BJ (cell line): ENCODE results near the gene TP73. TPM values are rescaled to one million over a fixed set of nuclear protein-coding genes. Genes with fewer than 3 reads are reported as not detected.

Experiments used
- CTCF ChIA-PET: fragments of 350-600 bp; formaldehyde crosslinking; extraction: SDS; loops from one replicate; lab custom pipeline; 2021; ENCODE audit warnings: antibody characterized with exemption, inconsistent platforms; lab: Yijun Ruan, JAX
- POLR2A ChIA-PET: fragments of 300-600 bp; sonication (Branson Sonifier 250); formaldehyde crosslinking; extraction: SDS; loops from one replicate; lab custom pipeline; 2021; ENCODE audit warnings: antibody characterized with exemption; lab: Charles Lee
- DNase-seq: peaks from one replicate; pipeline ENCODE4 v3.0.0-alpha.2; 2011; ENCODE audit warnings: low read depth
- H3K27me3 ChIP-seq: 2 replicates; pipeline ENCODE4 v1.6.0; 2011; ENCODE audit warnings: low read length; ENCODE audit not compliant: control insufficient read depth, insufficient read depth
- H3K36me3 ChIP-seq: 2 replicates; pipeline ENCODE4 v1.5.1; 2011; ENCODE audit warnings: low read length; ENCODE audit not compliant: control insufficient read depth, insufficient read depth
- H3K4me3 ChIP-seq: 2 replicates; pipeline ENCODE4 v1.5.1; 2011; ENCODE audit warnings: low read depth, mild to moderate bottlenecking, control low read depth, low read length
- polyA plus RNA-seq: library from polyadenylated mRNA; depleted of rRNA; stranded (reverse); fragments of >200 nt; gene quantifications from 2 replicates; pipeline ENCODE4 v1.2.3, GENCODE V29; 2011
- TF ChIP-seq, protein P1 (sequence below): IDR thresholded peaks from 2 replicates; pipeline ENCODE4 v1.5.1; 2011; ENCODE audit warnings: low read depth, mild to moderate bottlenecking, control low read depth, inconsistent platforms, low read length, moderate library complexity; ENCODE audit not compliant: insufficient read depth

The TP73 gene
- polyA plus RNA-seq, 1 experiment: not detected

DNA sequence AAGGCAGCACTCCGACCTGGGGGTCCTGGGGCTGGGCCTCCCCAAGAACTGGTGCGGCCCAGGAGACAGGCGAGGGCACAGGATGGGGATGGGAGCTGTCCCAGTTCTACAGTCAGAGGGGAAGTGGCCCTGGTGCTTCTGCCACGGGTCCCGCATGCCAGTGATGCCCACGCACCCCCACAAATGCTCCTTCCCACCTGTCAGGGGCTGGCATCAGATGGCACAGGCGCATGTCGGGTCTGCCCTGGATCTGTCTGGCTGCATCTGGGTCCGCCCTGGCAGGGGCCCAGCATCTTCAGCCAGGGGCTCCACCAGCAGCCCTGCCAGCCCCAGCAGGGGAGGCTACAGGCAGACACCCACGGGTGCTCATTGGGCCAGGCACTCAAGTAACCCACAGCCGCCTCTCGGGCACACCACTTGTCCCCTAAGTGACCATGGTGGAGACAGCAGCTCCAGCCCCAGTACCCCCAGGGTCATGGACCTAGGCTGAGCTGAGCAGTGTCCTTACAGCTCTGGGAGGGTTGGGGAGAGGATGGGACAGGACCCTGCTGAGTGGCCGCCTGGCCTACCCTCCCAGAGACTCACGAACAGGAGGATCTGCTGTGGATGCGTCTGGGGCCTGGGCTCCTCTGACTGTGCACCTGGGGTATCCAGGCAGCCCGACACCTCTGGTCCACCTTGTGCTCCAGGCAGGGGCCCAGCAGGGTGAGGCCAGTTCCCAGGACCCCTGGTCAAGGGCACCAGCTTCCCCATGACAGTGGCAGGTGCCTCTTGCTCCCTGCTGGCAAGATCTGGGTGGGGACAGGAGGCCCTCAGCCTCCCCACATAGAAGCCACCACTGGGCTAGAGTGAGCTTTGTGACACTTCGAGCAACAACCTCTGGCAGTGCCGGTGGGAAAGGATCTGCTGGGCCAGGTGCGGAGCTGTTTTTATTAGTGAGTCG, 125.6 kb downstream of the TP73 start:
- TF ChIP-seq, protein P1, sequence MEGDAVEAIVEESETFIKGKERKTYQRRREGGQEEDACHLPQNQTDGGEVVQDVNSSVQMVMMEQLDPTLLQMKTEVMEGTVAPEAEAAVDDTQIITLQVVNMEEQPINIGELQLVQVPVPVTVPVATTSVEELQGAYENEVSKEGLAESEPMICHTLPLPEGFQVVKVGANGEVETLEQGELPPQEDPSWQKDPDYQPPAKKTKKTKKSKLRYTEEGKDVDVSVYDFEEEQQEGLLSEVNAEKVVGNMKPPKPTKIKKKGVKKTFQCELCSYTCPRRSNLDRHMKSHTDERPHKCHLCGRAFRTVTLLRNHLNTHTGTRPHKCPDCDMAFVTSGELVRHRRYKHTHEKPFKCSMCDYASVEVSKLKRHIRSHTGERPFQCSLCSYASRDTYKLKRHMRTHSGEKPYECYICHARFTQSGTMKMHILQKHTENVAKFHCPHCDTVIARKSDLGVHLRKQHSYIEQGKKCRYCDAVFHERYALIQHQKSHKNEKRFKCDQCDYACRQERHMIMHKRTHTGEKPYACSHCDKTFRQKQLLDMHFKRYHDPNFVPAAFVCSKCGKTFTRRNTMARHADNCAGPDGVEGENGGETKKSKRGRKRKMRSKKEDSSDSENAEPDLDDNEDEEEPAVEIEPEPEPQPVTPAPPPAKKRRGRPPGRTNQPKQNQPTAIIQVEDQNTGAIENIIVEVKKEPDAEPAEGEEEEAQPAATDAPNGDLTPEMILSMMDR: no peak
- POLR2A ChIA-PET: no interaction called here
- H3K4me3 ChIP-seq: no peak overlapping the region
- DNase-seq: no peak
- H3K36me3 ChIP-seq: peaks cover 22% of the 10 kb centered on the region
- CTCF ChIA-PET: interaction anchor here (1.0 to 1.1 kb wide), 2 partner anchors 12 to 53 kb away, joined by 3 read pairs; no protein-coding TSS in a partner anchor
- H3K27me3 ChIP-seq: no peaks in the 10 kb centered on the region

DNA sequence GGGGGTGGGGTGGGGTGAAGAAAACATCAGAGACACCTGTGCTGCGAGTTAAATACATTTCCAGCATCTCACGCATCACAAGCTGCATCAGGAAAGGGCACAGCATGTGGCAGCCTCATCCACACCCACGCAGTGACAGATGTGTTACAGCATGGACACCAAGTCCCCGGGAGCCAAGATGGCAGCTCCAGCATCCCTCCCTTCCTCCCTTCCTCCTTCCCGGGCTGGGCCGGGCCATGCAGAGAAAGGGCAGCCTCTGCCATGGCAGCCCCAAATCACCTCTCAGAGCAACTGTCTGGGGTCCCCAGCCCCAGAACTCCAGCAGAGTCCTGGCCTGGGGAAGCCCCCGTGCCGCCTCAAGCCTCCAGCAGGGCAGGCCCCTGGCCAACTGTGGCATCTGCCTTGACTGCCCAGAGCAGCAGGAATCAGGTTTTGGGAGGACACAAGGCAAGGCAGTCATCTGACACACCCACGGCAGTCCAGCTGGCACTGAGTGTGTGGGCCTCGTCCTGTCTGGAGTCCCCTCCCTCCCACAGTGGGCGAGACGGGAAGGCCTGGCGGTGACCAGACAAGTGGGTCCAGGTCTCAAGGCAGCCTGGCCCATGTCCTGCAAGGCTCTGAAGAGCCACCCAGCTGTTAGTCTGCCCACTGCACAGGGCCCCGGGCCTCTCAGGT, 126.4 kb downstream of the TP73 start:
- ChIA-PET CTCF (interaction anchor here (1.1 kb wide), 1 partner anchor 11 kb away, joined by 3 read pairs; no protein-coding TSS in a partner anchor), POLR2A (no interaction called here)
- Histone ChIP-seq H3K4me3 (no peak overlapping the region), H3K36me3 (peaks cover 26% of the 10 kb centered on the region), H3K27me3 (no peaks in the 10 kb centered on the region)
- no peak for DNase-seq
- TF ChIP-seq, protein P1: no peak

DNA sequence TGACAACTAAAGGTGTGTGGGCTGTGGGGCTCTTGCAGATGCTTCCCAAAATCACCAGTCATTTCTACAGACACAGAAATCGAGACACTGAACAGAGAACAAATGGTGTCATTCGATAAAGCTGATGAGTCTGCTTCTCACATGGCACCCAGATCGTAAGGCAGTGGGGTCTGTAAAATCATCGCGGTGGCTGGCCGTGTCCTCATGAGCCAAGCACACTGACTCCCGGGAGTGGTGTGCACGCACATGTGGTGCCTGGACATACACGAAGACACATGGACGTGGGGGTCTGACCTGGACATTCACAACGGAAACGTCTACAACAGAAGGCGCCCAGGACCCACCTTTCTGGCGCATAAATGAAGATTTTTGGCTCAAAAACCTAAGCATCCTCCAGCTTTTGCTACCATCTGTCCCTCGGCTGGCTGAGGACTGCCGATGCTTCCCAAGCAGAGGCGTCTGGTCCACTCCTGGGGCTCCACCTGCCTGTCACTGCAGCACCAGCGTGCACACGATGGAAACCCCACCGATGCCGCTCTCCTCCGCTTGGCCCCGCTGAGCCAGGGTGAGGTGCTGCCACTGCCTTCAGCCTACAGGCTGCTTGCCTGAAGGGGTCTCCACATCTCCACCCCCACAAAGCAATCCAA, 127.1 kb downstream of the TP73 start:
- POLR2A ChIA-PET: no interaction called here
- Histone ChIP-seq H3K36me3 (peaks cover 32% of the 10 kb centered on the region), H3K4me3 (no peak overlapping the region), H3K27me3 (no peaks in the 10 kb centered on the region)
- DNase-seq: no peak
- CTCF ChIA-PET: no interaction called here
- TF ChIP-seq, protein P1: no peak

DNA sequence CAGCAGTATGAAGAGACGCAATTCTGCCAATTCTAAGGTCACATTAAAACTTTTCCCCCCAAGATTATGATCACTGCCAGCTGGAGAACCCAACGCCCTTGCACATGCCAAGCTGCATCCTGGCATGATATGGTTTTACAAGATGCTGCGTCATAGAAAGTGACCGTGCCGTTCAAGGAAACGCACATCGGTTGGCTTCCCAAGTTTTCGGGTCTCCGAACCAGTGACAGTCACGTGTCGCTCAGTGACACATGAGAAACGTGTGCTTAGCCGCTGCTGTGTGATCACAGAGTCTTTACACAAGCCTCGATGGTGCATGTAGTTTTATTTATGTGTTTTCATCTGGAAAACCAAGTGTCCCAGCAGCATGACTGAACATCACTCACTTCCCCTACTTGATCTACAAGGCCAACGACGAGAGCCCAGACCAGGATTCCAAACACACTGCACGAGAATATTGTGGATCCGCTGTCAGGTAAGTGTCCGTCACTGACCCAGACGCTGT, 127.6 kb downstream of the TP73 start:
- no peak for DNase-seq
- ChIA-PET POLR2A (no interaction called here), CTCF (no interaction called here)
- TF ChIP-seq, protein P1: no peak
- Histone ChIP-seq H3K27me3 (no peaks in the 10 kb centered on the region), H3K36me3 (peaks cover 35% of the 10 kb centered on the region), H3K4me3 (no peak overlapping the region)
